ENCODE results near the gene TOLLIP. TPM values are rescaled to one million over a fixed set of nuclear protein-coding genes. Genes with fewer than 3 reads are reported as not detected.
"Not testable (repeated sequence)": the region's sequence is repeated elsewhere in the genome, so short reads cannot be mapped to it uniquely, and the experiment has no call there.

The TOLLIP gene
- total and polyA plus RNA-seq, 10 donors: 16.1 to 67.4 (median 46.2) TPM

- H3K4me1 ChIP-seq; DNase-seq; H3K36me3 ChIP-seq; H3K4me3 ChIP-seq; H3K9me3 ChIP-seq; H3K27ac ChIP-seq; intact Hi-C loops (cut with DNase I; ENCODE audit: low total_unique reads); H3K27me3 ChIP-seq (replicated peaks in 1 of 7): not testable (repeated sequence)
- 89 to 99% (median 97%) methylated on average over 6 to 9 of the region's 9 CpGs for WGBS, 5 donors
Observed at GRCh38 chr11:1244557-1244956, 64.9 kb downstream of the TOLLIP start.

- H3K36me3 ChIP-seq; DNase-seq; H3K27ac ChIP-seq; H3K9me3 ChIP-seq; intact Hi-C loops (cut with DNase I; ENCODE audit: low total_unique reads); H3K27me3 ChIP-seq (replicated peaks in 1 of 7); H3K4me3 ChIP-seq; H3K4me1 ChIP-seq: not testable (repeated sequence)
- 80 to 97% (median 93%) methylated on average over 1 to 14 of the region's 18 CpGs for WGBS, 5 donors
Observed at GRCh38 chr11:1243521-1243920, 65.9 kb downstream of the TOLLIP start.

- H3K27me3 ChIP-seq (replicated peaks in 1 of 7); DNase-seq; H3K9me3 ChIP-seq; H3K4me3 ChIP-seq; H3K36me3 ChIP-seq; intact Hi-C loops (cut with DNase I; ENCODE audit: low total_unique reads); H3K4me1 ChIP-seq; H3K27ac ChIP-seq: not testable (repeated sequence)
- WGBS, 5 donors: 88 to 94% (median 92%) methylated on average over 7 to 10 of the region's 11 CpGs
Observed at GRCh38 chr11:1242751-1243150, 66.7 kb downstream of the TOLLIP start.

- intact Hi-C loops (cut with DNase I; ENCODE audit: low total_unique reads): no loop called here
Observed at GRCh38 chr11:1242289-1242688, 67.1 kb downstream of the TOLLIP start.

GRCh38 chr11:1241706-1242105 is 67.7 kb downstream of the TOLLIP start:
- no peak for DNase-seq
- intact Hi-C loops (cut with DNase I; ENCODE audit: low total_unique reads): no loop called here
- 91 to 96% (median 95%) methylated on average over 13 to 20 of the region's 20 CpGs for WGBS, 5 donors
- no peaks in the 10 kb centered on the region for H3K4me1 ChIP-seq
- H3K9me3 ChIP-seq: peaks cover 0 to 8% (median 0%) of the 10 kb centered on the region in 8 donors
- H3K4me3 ChIP-seq: no peak overlapping the region
- no peaks in the 10 kb centered on the region for H3K36me3 ChIP-seq
- no peak for TF ChIP-seq POLR2AphosphoS5 (IDR thresholded peaks at IDR 0.05)
- TF ChIP-seq CTCF (IDR thresholded peaks at IDR 0.05 in 8 of 11, conservative IDR thresholded peaks at IDR 0.05 in 3 of 11): no peak
- TF ChIP-seq POLR2A (IDR thresholded peaks at IDR 0.05): no peak
- no peak overlapping the region for H3K27ac ChIP-seq
- no peaks in the 10 kb centered on the region for H3K27me3 ChIP-seq (replicated peaks in 1 of 7)

More at GRCh38 chr11:1242289-1242688, 67.1 kb downstream of the TOLLIP start:
- Histone ChIP-seq H3K4me1 (no peaks in the 10 kb centered on the region), H3K27ac (no peak overlapping the region), H3K36me3 (no peaks in the 10 kb centered on the region), H3K4me3 (no peak overlapping the region), H3K9me3 (peaks cover 0 to 8% (median 0%) of the 10 kb centered on the region in 8 donors), H3K27me3 (replicated peaks in 1 of 7) (no peaks in the 10 kb centered on the region)
- WGBS, 5 donors: 93 to 99% (median 96%) methylated on average over 20 of the region's 20 CpGs
- no peak for TF ChIP-seq POLR2AphosphoS5 (IDR thresholded peaks at IDR 0.05)
- TF ChIP-seq POLR2A (IDR thresholded peaks at IDR 0.05): no peak
- TF ChIP-seq CTCF (IDR thresholded peaks at IDR 0.05 in 8 of 11, conservative IDR thresholded peaks at IDR 0.05 in 3 of 11): no peak
- DNase-seq: no peak

GRCh38 chr11:1240771-1241170 is 68.7 kb downstream of the TOLLIP start:
- H3K27ac ChIP-seq: no peak overlapping the region
- TF ChIP-seq CTCF (IDR thresholded peaks at IDR 0.05 in 8 of 11, conservative IDR thresholded peaks at IDR 0.05 in 3 of 11): no peak
- no peak overlapping the region for H3K4me3 ChIP-seq
- H3K4me1 ChIP-seq: no peaks in the 10 kb centered on the region
- peaks cover 0 to 8% (median 0%) of the 10 kb centered on the region in 8 donors for H3K9me3 ChIP-seq
- WGBS, 5 donors: 89 to 97% (median 94%) methylated on average over 15 to 25 of the region's 25 CpGs
- no peaks in the 10 kb centered on the region for H3K27me3 ChIP-seq (replicated peaks in 1 of 7)
- H3K36me3 ChIP-seq: no peaks in the 10 kb centered on the region
- intact Hi-C loops (cut with DNase I; ENCODE audit: low total_unique reads): no loop called here
- no peak for DNase-seq
